Heart left ventricle (tissue), 13 donors: ENCODE results near the gene DNTT.

Experiments used
- CTCF ChIP-seq, 12 donors: fragments of 200-600 bp; sonication (generic) in 4 of 12; IDR thresholded peaks; one replicate each; pipeline versions ENCODE4 v1.5.0 to v1.8.0; 2018 to 2022; ENCODE audit warnings: antibody characterized with exemption in 12 of 12, mild to moderate bottlenecking in 5 of 12
- POLR2A ChIP-seq, 2 donors: fragments of 450-650 bp; IDR thresholded peaks; one replicate each; pipeline ENCODE4 v1.6.1; 2017; ENCODE audit warnings: antibody characterized with exemption in 2 of 2, mild to moderate bottlenecking in 2 of 2, moderate library complexity in 2 of 2
- donor health status: ischemic (EF 13 %, LVEDD 7.1; RV severe dilation, severe dysfunction).
- donor health status: DM: no; HTN: yes; CAD: no.
- donor health status: DM: no; HTN: no; CAD: no.
- donor health status: ischemic (EF 25% LVEDD 6.9; RV normal size, moderate dysfunction).
- donor health status: ischemic (EF 25% LVEDD 5.7; RV mildly dilated, moderate dysfunction).
- donor health status: ischemic (EF 35%, LVEDD 5.7; RV mildly dilated, moderate dysfunction).
- donor health status: nonischemic (EF 11% LVEDD 7.7; RV severe dilation, severe dysfunction).
- donor health status: DM: yes; HTN: yes; CAD: no.
- donor health status: PGD.
- donor health status: ischemic (EF 29% LVEDD 5.4; RV normal size, mild dysfunction).
- donor health status: nonischemic (EF 23%, LVEDD 6.1; RV moderate dilation, normal function).

GRCh38 chr10:96321822-96322221 lies 17.6 kb downstream of the DNTT start:
- TF ChIP-seq CTCF (IDR thresholded peaks at IDR 0.05) (no peak), POLR2A (IDR thresholded peaks at IDR 0.05) (no peak)
